Activated CD4-positive, alpha-beta T cell treated with anti-CD3 and anti-CD28 coated beads, Interleukin-2, amount 50 U/mL, for 4 hours (primary cell): ENCODE results near the gene CXCR1.
"Not testable (repeated sequence)": the region's sequence is repeated elsewhere in the genome, so short reads cannot be mapped to it uniquely, and the experiment has no call there.

ENCODE experiments used
- DNase-seq, 2 experiments: peaks; one replicate each; pipeline ENCODE4 v3.0.0-alpha.2; 2020

CXCR1 gene

GRCh38 chr2:218166791-218167190, at the start of gene CXCR1:
CXCR1 (minus strand) TSS chr2:218166962; CDS start chr2:218165211, 1,751 bp downstream.
- peak; percentile 9 to 16 for DNase-seq

GRCh38 chr2:218216336-218216673, 49.5 kb upstream of the CXCR1 start:
- DNase-seq: no peak

- no peak for DNase-seq
Measured at GRCh38 chr2:218214116-218214515, 47.4 kb upstream of the CXCR1 start.

DNA sequence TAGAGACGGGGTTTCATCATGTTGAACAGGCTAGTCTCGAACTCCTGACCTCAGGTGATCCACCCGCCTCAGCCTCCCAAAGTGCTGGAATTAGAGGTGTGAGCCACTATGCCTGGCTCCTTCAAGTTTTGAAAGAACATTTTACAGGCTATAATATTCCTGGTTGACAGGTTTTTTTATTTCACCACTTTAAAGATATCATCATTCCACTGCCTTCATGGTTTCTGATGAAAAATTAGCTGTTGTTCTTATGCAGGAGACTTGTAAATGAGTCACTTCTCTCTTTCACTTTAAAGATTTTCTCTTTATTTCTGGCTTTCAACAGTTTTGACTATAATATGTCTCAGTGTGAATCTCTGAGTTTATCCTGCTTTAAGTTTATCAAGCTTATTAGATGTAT, 42.3 kb upstream of the CXCR1 start:
- DNase-seq: no peak

GRCh38 chr2:218202266-218202665, 35.5 kb upstream of the CXCR1 start:
- DNase-seq: no peak

GRCh38 chr2:218196974-218197373, 30.2 kb upstream of the CXCR1 start:
- no peak for DNase-seq

- DNase-seq: no peak
Measured at GRCh38 chr2:218194880-218195279, 28.1 kb upstream of the CXCR1 start.

- no peak for DNase-seq
Measured at GRCh38 chr2:218193701-218194100, 26.9 kb upstream of the CXCR1 start.

DNA sequence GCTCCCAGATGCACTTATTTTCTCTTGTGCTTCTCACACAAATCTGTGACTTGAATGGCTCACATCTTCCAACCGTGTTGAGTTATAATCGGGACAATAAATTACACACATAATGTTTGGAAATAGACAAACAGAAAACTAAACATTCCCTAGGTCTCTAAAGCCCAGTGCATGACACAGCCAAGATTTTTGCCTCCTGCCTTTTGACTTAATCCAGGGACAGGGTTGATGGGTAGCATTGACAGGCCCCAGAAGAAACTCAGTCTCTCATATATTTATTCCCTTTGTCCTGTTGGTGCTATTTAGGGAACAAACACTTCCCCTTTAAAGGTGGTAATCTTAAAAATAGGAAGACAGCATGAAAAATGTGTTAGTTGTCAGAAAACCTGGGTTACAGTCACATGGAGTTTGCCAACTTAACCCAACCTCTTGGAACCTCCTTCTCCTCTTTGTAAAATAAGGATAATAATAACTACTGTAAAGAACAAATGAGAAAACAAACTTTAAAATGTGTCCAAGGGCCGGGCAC, 26.2 kb upstream of the CXCR1 start:
- DNase-seq: no peak

GRCh38 chr2:218188528-218188927, 21.8 kb upstream of the CXCR1 start:
- DNase-seq: no peak

DNA sequence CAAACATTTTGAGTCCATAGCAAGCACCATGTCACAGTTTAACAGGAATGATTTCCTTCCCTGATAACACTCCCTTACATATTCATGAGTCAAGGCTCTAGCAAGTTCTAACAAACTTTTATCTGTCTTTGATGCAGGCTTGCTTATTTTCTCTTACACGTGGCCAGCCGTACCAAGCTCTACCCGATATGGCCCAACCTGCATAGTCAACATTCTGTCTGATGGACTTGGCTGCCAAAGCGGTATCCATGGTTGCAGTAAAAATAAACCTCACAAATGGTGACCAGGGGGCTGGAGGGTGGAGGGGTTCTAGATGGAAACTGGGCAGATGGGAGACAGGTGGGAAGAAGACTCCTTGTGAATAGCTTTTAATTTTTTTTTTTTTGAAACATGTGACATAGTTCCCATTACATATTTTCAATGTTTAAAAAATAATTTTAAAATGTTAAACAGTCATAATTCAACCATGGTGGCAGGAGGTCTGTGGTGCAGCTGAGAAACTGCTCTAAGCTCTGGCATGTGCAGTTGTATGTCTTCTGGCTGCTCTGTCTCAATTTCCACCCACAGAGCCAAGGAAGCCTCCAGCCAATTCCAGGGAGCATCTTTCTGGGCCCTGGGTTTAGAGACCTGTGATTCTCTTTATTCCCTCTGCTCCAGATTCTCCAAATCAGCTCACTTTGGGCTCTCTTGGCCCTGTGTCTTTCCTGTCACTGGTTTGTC, 20.7 kb upstream of the CXCR1 start:
- no peak for DNase-seq

DNA sequence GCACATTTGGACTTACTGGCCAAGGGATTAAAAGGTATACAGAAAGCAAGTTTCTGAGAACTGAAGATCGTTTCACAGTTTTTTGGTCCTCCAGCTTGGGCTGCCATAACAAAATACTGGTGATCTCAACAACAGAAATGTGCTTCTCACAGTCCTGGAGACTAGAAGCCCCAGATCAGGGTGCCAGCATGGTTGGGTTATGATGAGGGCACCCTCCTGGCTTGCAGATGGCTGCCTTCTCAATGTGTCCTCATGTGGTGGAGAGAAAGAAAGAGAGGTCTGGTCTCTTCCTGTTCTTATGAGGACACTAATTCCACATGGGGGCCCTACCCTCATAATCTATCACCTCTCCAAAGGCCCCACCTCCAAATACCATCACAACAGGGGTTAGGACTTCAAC, 20.1 kb upstream of the CXCR1 start:
- DNase-seq: no peak

DNA sequence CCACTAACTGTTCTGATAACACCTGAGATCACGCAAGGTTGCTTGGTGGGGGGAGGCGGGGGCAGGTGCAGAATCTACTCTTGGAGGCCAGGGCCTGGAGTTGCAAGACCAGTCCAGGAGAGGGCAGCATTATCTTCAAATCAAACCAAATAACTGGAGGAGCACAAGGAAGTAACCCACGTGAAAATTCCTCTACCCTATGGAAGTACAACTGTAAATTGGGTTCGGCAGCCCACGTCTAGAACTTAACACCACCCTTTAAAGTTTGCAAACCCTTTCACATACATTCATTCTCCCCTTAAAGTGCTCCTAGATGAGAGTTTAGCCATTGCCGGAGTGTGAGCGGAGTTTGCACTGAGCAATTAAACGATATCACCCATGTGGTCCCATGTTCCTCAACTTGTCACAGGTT, 19.6 kb upstream of the CXCR1 start:
- peak; percentile 65 to 67 for DNase-seq

- no peak for DNase-seq
Measured at GRCh38 chr2:218184331-218184730, 17.6 kb upstream of the CXCR1 start.

- DNase-seq: no peak
Measured at GRCh38 chr2:218180467-218181114, 13.8 kb upstream of the CXCR1 start.

DNA sequence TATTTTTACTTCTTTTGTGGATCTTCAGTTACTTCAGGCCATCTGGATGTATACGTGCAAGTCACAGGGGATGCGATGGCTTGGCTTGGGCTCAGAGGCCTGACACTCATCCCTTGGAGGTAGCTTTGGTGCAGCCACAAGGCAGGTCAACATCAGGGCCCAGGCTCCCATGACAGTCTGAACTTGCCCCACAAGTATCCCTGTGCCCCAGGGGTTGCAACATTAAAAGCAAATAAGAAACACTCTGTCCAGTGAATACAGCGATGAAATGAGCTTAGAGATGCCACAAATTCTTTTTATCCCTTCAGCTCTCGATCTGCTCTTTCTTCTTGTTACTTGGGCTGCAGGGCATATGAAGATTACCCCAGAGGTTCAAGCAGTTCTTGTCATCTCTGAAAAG, 13.0 kb upstream of the CXCR1 start:
- DNase-seq: no peak

- no peak for DNase-seq
Measured at GRCh38 chr2:218172845-218173244, 6.1 kb upstream of the CXCR1 start.

GRCh38 chr2:218171744-218172143, 5.0 kb upstream of the CXCR1 start:
- DNase-seq: not testable (repeated sequence)

DNA sequence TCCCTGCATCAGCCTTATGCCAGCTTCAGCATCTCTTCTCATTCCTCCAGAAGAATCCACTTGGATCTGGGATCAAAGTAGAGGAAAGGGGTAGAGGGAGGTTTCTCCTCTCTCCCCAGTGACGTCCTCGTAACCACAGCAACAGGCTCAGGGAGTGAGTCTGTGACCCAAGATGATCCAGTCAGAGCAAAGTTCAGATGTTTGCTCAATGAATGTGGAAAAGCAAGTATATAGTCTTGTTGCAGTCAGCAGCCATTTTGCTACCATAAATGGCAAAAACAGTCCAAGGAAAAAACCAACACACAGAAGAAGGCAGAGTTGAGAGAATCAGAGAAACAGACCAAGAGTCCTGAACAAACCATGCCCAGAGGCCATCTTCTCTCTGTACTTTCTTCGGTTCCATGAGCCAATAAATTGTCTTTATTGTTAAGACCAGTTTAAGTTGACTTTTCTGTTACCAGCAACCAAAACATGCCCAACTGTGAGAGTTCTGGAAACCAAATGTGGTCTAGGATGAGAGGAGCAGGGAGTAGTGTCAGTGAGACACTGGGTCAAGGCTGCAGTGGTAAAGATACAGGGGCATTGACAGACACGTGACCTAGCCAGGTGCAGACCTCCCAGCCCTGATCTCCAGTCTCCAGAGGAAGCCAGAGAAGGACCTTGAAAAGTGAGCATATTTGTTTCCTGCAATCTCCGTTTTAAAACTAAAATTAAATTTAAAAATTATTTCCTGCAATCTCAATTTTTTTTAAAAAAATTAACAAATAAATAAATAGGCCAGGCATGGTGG, 3.2 kb upstream of the CXCR1 start:
- DNase-seq: no peak

DNA sequence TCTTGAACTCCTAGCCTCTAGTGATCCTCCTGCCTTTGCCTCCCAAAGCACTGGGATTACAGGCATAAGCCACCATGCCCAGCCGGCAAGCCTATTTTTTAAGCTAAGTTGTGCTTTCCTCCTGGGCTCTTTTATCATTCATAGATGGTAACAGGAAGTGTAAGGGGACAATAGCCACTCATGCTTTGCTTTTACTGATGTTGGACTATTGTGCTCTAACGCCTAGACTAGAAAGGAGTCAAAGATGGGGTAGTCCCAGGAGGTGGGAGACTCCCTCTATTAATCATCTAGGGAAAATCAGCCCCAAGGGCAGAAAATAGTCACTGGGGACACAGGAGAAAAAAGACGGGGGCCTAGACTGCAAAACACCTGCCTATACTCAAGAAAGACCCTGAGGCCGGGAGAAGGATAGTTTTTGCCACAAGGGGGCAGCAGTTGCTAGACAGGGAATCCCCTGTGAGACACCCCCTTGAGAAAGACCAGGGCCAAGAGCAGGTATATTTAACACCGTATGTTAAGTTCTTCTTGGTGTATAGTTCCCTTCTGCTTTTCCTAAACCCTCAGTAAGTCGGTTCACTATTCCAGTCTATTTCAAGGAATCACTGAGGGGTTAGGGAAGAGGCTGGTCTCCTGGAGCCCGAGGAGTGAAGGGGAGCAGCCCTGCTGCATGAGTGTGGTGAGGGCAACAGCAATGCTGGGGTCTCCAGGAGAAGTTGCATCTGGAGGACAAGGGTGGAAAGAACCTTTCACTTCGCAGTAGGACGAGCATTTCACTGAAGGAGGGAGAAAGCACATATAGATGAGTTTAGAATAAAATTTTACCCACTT, 2.1 kb upstream of the CXCR1 start:
- DNase-seq: peak; percentile 56 to 64

DNA sequence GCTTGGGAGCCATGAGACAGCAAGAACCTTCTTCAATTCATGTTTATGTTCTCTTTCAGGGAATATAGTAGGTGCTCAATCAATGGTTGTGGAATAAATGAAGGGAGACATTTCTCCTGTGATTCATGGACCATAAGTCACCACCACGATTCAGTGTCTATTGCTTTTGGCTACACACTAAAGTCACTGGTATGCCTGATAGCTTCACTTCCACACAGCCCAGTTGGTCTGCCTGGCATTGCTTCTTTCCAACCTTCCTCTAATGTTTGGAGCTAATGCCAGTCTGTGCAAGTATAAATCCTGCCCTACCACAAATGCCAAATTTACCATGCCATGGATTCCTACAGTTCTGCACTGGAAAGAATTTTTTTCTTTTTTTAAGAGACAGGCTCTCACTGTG, 1.3 kb upstream of the CXCR1 start:
- DNase-seq: no peak

GRCh38 chr2:218162814-218163213, 3.9 kb downstream of the CXCR1 start:
- DNase-seq: no peak

DNA sequence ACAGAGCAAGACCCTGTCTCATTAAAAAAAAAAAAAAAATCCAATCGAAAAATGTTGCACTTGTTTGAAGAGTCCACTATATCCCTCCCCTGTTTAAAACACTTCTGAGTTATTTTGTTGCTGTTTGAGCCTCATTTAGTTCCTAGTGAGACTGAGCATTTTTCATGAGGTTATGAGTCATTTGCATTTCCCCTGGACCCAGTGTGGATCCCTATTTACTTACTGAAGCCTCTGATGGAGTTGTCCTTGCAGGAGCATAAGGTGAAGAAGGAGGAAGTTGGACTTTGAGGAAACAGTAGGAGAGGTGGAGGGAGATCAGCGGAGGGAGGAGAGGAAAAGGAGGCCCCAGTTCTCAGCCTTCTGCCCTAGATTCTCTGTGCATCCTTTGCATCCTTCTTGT, 5.1 kb downstream of the CXCR1 start:
- DNase-seq: no peak
